ENCODE results near the gene NLRP1. TPM values are rescaled to one million over a fixed set of nuclear protein-coding genes. Genes with fewer than 3 reads are reported as not detected.

The NLRP1 gene
- polyA plus RNA-seq (ENCODE audit: insufficient read length) = 69.1 TPM

DNA sequence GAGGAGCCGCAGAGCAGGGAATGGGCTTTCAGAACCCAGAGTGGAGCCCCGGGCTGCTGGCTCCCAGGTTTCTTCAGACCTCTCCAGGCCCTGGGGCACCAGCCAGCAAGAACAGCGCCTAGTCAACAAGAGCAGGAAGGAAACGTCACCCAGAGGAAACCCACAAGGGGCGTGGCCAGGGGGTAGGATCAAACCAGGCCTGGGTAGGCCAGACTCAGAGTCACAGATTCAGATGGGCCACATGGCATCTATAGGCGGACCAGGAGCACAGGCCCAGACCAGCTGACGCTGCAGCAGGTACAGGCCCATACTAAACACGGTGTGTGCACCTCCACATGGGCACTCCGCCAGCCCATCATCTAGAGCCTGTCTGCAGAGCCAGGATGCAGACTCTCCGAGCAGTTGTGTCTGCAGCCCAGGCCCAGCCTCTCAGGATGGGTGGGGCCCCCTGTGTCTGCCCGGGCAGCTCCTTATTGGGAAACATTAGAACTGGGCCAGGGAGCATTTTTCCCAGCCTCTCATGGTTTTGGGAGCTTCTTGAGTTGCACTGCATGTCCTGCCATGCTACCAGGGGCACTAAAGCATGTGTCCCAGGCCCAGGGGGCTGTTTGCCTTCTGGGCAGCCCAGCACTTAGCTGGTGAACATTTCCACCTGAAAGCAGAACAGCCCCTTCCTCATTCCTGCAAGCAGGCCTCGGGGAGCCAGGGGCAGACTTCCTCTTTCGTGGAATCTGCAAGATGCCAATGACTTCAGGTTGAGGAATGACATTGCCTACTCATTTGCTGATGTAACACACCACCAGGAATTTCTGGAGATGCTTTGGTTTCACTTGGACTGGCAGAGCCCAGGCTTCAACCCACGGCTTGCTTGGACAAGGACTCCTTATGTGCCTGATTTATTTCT, at the start of gene NLRP1:
TSS of gene NLRP1 (minus strand) at position 127 of the 904 bp plus-strand sequence. CDS start 552 bp downstream, outside the sequence.
- DNase-seq (ENCODE audit: low read depth) = no peak

DNA sequence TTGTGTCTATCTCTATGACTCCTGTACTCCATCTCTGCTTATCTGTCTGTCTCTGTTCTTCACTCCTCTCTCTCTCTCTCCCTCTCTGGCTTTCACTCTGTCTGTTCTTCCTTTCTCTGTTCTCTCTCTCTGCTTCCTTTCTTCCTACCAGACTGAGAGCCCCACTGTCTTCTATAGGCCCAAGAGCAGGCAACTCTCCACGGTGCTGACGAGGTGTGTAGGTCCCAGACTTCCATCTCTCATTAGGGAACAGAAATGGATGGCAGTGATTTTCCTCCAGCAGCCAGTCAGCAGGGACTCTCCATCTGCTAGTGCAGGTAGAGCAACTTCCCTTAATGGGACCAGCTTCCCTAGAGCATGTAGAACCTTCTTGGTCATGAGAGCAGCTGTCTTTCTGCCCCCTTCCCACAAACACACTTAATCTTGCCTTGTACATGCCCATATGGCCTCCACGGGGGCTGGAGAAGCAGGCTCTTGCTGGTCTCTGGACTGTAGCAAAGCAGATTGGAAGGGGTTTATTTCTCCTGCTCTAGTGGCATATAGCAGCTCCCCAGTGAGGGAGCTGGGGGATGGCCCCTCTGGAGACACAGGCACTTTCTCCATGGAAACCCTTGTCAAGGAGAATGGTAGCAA, 47.8 kb upstream of the NLRP1 start:
- DNase-seq (ENCODE audit: low read depth) = no peak

DNA sequence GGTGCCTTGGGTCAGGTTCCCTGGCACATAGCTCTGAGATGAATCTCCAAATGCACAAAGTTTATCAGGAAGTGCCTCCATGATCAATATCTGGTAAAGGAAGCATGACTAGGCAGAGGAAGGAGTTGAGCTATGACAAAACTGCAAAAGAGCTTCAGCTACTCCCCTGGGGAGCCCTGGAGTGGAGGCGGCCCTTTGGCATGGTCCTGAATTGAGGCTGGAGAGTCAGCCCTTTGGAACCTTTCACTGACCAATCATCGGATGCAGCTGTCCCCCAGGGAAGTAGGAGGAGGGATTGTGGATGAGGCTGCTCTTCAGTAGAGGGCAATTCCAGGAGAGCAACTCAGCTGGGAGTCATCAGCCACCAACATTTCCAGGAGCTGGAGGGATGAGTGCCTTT, 46.1 kb upstream of the NLRP1 start:
- no peak for DNase-seq (ENCODE audit: low read depth)

DNA sequence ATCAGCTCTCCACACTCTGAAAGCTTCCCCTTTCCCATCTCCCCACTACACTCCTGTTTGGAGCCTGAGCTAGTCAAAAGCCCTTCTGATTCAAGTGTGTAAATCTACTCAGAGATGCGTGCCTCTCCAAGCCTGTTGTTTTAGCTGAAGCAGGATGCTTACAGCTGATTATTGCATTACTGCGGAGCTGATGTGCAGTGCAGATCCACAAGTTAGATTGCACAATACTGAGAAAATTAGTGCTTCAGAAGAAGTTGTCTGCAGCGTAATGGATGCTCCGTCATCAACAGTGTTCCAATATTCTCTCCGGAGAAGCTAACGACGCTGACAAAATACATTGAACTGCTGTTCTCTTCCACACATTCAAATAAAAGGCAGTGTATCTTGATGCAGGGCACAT, 44.8 kb upstream of the NLRP1 start:
- no peak for DNase-seq (ENCODE audit: low read depth)

DNA sequence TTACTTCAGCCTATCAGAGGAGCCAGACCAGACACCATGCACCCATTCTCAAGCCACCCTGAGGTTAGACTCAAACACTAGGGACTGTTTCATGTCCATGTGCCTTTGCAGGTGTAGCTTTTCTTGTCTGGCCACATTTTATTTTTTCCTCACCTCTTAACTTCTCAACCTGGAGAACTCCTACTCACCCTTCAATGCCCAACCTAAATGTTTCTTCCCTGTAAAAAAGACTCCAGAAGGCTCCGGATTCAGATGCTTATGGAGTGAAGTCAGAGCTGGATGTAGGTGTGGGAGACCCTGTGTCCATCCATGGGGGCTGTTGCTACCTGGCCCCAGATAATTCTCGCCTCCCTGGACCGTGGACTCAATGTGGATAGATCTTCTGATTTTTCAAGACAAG, 44.0 kb upstream of the NLRP1 start:
- no peak for DNase-seq (ENCODE audit: low read depth)

DNA sequence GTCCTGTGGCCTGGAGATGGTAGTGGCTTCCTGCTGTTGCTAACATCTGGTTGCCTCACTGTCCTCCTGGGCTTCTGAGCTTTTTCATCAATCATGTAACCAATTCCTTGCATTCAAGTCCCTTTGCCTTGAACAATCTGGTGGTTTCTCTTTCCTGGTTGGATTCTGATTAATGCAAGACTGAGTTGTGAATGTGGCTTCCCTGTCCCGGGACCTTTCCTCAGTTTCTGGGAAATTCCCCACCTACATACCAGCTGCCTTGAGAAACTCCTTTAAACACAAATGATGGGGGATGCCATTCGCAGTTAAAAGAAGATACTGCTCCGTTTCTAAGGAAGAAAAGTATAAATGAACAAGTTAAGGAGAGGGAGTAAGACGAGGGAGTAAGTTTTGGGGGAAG, 39.9 kb upstream of the NLRP1 start:
- DNase-seq (ENCODE audit: low read depth) = no peak

DNA sequence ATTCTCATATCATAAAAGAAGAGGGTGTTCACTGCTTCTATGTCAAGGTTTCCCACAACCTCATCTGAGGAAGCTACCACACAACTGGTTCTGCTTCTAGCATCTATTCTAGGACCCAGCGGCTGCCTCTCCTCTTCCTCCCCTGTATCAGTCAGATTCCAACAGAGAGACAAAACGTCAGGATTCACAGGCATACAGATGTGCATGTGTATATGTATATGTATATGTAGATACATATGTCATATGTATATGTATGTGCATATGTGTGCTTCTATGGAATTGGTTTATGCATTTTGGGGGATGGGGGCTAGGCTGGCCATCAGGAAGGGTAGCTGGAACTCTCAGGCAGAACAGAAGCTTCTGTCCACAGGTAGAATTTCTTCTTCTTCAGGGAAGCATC, 37.4 kb upstream of the NLRP1 start:
- no peak for DNase-seq (ENCODE audit: low read depth)

DNA sequence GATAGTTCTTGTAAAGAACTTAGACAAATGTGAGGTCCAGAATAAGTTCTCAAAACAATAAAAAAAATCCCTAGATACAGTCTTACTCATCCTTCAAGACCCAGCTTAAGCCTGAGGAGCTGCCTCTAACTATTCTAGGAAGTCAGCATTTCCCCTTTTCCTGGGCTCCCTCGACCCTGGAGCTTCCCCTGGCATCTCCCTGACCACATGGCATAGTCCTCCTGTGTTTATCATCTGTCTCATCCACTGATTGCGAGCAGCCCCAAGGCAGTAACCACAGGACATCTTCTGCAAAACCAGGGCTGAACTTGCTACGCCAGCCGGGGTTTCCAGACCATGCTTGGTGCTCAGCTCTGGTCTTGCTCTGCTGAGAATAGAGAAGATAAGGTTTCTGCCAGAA, 36.7 kb upstream of the NLRP1 start:
- no peak for DNase-seq (ENCODE audit: low read depth)

DNA sequence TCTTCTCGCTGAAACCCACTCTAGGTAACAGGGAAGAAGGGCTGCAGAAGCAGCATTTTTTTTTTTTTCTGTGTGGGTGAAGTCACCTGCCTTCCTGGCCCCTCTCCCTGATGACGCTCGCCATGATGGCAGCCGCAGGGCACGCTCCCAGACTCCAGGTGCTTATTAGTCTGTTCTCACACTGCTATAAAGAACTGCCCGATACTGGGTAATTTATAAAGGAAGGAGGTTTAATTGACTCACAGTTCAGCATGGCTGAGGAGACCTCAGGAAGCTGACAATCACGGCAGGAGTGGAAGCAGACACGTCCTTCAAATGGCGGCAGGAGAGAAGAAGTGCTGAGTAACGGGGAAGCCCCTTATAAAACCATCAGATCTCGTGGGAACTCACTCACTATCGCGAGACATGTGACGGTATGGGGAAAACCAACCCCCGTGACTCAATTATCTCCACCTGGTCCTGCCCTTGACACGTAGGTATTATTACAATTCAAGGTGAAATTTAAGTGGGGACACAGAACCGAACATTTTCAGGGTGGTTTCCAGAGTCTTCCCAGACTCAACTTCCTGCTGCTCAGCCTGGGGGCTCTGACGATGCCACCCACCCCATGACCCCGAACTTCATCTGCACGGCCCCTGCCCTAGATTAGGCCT, 34.9 kb upstream of the NLRP1 start:
- no peak for DNase-seq (ENCODE audit: low read depth)

DNA sequence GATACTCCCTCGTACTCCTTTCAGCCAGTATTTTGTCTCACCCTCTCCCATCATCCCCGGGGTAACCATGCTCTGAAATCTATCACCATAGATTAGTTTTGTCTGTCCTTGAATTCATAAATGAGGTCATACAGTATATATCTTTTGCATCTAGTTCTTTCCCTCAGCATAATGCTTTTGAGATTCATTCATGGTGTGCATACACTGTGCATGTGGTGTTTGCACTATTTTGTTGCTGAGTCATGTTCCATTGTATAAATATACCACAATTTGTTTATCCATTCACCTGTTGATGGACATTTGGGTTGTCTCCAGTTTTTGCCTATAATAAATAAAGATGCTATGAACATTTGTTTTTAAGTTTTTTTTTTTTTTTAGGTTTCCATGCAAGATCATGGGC, 34.2 kb upstream of the NLRP1 start:
- DNase-seq (ENCODE audit: low read depth) = no peak

DNA sequence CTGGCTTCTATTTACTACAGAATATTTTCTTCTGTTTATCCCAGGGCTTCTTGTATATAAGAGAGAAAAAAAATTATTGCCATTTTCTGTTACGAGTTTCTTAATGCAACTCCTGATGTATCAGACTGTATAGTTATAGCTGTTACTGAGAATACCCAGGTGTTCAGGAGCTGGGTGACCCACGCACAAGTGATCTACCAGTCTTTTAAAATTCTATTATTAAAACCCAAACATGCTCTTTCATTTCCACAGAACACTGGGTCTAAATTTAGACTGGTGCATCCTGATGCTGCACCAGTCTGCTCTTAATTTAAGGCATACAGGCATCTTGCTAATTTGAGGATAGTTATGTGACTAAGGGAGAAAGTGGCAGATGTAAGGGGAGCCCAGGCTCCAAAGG, 31.2 kb upstream of the NLRP1 start:
- DNase-seq (ENCODE audit: low read depth) = no peak

DNA sequence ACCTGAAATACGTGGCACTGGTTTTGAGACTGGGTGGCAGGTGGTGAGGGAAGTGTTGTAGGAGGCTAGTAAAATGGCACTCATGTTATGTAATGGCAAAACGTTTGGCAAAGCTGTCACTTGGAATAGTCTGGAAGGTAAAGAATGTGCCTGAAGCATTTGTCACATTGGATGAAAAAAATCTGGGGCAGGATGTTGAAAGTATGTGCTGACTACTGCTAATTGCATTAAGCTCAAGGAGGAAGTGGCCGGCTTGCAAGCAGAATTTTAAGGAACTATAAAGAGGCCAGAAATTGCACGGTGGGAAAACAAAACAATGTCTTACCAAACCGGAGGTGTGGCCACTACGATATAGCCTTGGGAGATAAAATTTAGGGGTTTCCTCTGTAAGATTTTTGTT, 26.6 kb upstream of the NLRP1 start:
- no peak for DNase-seq (ENCODE audit: low read depth)

DNA sequence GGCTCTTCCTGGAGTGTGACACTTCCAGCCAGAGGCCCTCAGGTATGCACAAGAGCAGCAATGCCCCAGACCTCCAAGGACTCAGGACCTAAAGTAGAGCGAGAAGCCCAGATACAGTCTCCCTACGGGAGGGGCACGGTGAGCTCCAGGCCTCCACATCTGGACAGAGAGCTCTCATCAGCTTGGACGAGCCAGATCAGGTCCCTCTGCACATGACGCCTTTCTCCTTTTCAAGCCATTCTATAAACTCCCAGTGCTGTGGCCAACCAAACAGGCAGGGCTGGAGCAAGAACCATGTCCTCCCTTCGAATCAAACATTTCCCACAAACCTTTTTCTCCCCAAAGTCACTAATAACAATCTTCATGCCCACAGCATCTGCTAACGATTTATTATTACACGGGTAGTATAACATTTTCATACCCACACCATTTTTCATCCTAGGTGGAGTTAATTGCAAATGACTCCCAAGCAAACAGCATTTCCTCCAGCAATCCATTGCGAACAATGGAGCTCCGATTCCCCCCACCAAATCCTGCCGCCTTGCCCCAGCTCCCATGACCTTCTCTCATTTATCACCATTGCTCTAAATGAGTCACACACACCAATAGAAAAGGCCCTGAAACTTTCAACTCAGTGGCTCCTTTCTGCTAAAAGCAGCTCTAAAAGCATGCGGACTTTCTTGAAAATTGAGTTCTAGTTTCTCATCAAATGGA, 24.2 kb upstream of the NLRP1 start:
- DNase-seq (ENCODE audit: low read depth) = no peak

DNA sequence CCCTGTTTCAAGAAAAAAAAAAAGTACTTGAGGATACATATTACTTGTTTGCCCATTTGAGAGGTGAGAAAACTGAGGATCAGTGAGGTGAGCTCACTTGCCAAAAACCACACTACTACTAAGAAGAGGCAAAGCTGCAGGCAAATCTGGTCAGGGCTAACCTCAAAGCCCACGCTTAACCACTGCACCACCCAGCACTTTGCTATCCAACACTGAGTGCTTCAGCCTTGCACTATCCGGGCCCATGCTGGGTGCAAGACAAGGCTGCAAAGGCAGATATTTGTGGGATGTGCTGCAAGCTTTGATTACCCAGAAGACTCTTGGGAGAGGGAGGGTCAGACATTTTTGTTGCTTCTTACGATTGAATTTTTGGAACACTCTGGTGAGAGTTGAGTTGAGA, 23.6 kb upstream of the NLRP1 start:
- DNase-seq (ENCODE audit: low read depth) = no peak

DNA sequence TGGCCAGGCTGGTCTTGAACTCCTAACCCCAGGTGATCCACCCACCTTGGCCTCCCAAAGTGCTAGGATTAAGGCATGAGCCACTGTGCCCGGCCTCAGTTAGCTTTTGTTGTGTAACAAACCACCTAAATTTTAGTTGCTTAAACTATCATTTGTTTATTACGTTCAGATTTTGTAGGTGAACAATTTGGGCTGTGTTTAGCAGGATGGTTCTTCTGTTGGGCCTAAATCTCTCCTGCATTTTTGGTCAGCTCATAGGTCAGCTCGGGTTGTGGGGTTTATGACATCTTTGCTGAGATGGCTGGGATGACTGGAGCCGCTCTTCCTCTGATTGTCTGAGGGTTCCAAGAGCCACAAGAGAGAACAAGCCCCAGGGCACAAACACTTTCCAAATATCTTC, 21.1 kb upstream of the NLRP1 start:
- DNase-seq (ENCODE audit: low read depth) = no peak

DNA sequence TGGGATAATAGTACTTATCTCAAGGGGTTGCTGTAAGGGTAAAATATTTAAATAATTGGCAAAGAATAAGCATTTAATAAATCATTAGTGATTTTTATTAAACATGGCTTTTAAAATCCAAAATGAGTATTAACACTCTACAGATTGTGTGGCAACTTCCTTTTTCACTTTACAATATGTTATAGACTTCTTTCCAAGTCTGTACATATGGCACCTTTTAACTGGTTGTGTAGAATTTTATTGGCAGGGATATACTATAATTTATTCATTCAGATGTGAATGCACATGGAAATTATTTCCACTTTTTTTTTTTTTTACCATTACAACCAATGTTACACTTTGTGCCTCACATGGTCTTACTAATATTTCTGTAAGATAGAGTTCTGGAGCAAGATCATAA, 15.7 kb upstream of the NLRP1 start:
- DNase-seq (ENCODE audit: low read depth) = no peak

DNA sequence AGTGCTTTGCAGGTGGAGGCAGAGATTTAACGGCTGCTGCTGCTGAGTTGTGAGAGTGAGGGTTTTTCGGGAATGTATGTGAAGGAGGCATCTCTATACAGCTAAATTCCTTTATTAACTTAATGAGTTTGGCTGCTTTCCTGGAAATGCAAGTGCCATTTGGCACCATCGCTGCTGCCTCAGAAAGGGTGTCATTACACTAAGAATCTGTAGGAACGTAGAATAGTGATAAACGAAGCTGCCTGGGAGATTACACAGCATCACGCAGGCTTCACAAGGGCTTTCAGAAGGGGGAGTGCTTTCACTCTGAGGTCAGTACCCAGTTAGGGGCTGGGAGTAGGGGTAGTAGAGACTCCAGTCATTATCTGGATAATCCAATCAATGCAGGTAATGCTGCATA, 14.1 kb upstream of the NLRP1 start:
- DNase-seq (ENCODE audit: low read depth) = no peak

DNA sequence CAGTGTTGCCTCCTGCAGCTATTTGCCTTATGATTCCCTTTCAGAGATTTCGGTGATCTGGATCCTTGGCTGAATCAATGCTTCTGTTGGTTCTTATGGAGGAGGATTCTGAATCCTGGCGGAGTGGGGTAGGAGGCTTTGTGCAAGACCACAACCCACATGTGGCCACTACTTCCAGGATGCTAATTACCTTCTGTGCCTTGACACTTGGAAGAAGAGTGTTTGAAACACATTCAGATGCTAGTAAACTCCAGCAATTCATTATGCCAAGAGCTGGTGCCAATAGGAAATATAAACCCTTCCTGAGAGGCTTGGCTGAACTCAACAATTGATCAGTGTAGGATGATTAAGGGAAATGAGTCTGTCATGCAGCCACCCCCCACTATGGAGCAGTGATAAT, 12.1 kb upstream of the NLRP1 start:
- DNase-seq (ENCODE audit: low read depth) = no peak

DNA sequence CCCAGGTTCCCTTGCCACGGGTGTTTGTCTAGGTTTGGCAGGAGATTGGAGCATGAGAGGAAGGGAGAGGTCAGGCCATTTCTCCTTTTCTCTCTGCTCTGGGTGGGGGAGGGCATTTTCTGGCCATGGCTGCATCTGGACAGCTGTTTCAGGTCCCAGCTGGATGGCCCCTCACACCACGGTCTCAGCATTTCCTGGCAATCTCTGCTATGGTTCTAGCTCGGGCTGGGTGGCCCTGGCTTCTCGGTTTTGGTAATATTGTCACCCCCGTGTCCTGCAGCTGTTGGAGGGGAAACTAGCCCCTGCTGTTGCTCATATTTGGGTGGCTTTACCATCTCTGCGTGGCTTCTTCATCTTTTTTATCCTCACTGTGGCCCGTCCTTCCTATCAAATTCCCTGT, 11.5 kb upstream of the NLRP1 start:
- DNase-seq (ENCODE audit: low read depth) = no peak

DNA sequence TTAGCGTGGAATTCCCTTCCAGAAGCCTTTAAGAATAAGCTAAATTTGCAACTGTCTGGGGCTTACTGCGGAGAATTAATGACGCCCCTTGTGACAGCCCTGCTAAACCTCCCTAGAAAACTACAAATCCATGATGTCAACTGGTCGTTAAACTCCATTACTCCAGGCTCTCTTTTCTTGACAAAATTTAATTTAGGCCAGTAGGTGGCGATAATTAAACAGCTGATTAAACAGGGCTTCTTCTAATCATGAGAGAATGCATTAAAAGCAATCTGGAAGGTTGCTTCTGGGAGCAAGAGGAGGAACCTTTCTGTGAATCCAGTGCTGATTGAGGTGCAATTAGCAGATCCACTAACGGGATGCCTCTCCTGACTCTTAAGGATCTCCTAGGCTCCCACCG, 8.1 kb upstream of the NLRP1 start:
- DNase-seq (ENCODE audit: low read depth) = no peak

DNA sequence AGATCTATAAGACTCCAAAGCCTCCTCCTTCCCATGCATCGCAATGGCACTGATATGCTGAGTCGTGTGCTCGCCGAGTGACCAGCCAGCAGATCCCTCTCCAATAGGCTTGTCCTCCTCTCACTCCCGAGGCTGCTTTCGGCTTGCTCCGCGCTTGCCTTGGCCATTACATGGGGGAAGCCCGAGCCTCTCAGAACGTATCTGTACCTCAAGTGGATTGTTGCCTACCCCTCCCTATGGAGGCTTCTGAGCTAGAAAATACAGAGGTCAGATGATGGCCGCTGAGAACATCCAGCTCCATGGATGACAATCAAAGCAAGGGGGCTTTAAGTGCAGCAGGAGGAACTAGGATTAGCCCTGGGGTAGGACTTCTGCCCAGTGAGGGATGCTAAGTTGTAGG, 7.7 kb upstream of the NLRP1 start:
- no peak for DNase-seq (ENCODE audit: low read depth)

DNA sequence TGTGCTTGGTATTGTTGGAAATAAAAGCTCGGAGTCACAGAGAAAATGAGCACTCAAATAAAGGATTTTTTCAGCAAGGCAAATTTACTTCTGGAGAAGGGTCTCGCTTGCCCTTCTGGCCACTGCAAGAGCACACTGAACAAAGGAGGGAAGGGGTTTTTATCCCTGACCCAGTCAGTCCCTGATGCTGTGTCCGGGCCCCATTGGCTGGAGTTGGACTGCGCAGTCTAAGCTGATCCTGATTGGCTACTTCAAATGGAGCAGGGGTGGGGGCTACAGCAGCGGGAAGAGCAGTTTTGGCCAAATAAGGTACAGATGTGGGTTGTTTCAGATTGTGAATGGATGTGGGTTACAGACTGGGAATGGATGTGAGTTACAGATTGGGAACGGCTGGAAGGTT, 4.3 kb upstream of the NLRP1 start:
- DNase-seq (ENCODE audit: low read depth) = no peak

Measured in forelimb muscle (tissue), 1 donor.